PC-9 (cell line): ENCODE measurements around the gene RAB3IL1. TPM values are rescaled to one million over a fixed set of nuclear protein-coding genes. Genes with fewer than 3 reads are reported as not detected.

Experiments used
- BruUV-seq: library from RNA; stranded (reverse); fragments of 400-500 nt; replicated peaks from 2 replicates; lab custom pipeline; 2021; lab: Mats Ljungman, UMichigan
- CTCF ChIA-PET: fragments of 300-600 bp; sonication (Branson Sonifier 250); formaldehyde crosslinking; loops from one replicate; lab custom pipeline; 2022; ENCODE audit warnings: antibody characterized with exemption; lab: Charles Lee
- POLR2A ChIA-PET: fragments of 300-600 bp; sonication (Branson Sonifier 250); formaldehyde crosslinking; loops from one replicate; lab custom pipeline; 2022; ENCODE audit warnings: antibody characterized with exemption; ENCODE audit not compliant: unreplicated experiment; lab: Charles Lee
- DNase-seq, 2 experiments: peaks; one replicate each; pipeline versions ENCODE4 v3.0.0 to v3.0.0-alpha.2; 2015 to 2022; ENCODE audit warnings: mixed read lengths in 1 of 2
- H2AFZ ChIP-seq: fragments of 200-600 bp; sonication (generic); 2 replicates; pipeline ENCODE4 v1.8.1; 2017; ENCODE audit warnings: antibody characterized with exemption
- H3F3A ChIP-seq: fragments of 200-600 bp; sonication (generic); 2 replicates; pipeline ENCODE4 v1.8.1; 2017; ENCODE audit warnings: antibody characterized with exemption, mild to moderate bottlenecking, low read depth; ENCODE audit not compliant: insufficient read depth
- H3K27ac ChIP-seq: fragments of 200-600 bp; sonication (generic); 2 replicates; pipeline ENCODE4 v1.6.1; 2016; ENCODE audit warnings: mixed run types
- H3K27me3 ChIP-seq: fragments of 200-600 bp; sonication (generic); 2 replicates; pipeline ENCODE4 v1.6.1; 2016; ENCODE audit warnings: low read depth, mixed run types; ENCODE audit not compliant: insufficient read depth
- H3K36me3 ChIP-seq: fragments of 200-600 bp; sonication (generic); 2 replicates; pipeline ENCODE4 v1.6.1; 2016; ENCODE audit warnings: low read depth, mixed run types
- H3K4me1 ChIP-seq: fragments of 200-600 bp; sonication (generic); replicated peaks from 2 replicates; pipeline ENCODE4 v1.6.1; 2016; ENCODE audit warnings: mixed run types; ENCODE audit not compliant: insufficient read depth
- H3K4me2 ChIP-seq: fragments of 200-600 bp; sonication (generic); 2 replicates; pipeline ENCODE4 v1.6.1; 2017; ENCODE audit warnings: mixed run types
- H3K4me3 ChIP-seq: fragments of 200-600 bp; sonication (generic); 2 replicates; pipeline ENCODE4 v1.6.1; 2016; ENCODE audit warnings: mixed run types
- H3K79me2 ChIP-seq: fragments of 200-600 bp; sonication (generic); 2 replicates; pipeline ENCODE4 v1.6.1; 2017; ENCODE audit warnings: low read depth, mixed run types
- H3K9me2 ChIP-seq: fragments of 200-600 bp; sonication (generic); 2 replicates; pipeline ENCODE4 v1.8.1; 2017; ENCODE audit warnings: mild to moderate bottlenecking; ENCODE audit not compliant: insufficient read depth
- H3K9me3 ChIP-seq: fragments of 200-600 bp; sonication (generic); 2 replicates; pipeline ENCODE4 v1.8.1; 2016; ENCODE audit warnings: low read depth; ENCODE audit not compliant: insufficient read depth
- H4K20me1 ChIP-seq: fragments of 200-600 bp; sonication (generic); 2 replicates; pipeline ENCODE4 v1.8.1; 2017; ENCODE audit not compliant: insufficient read depth
- CTCF ChIP-seq: fragments of 200-600 bp; sonication (generic); conservative IDR thresholded peaks from 2 replicates; pipeline ENCODE4 v1.6.1; 2017; ENCODE audit warnings: mixed run types, antibody characterized with exemption, mild to moderate bottlenecking, moderate library complexity
- EZH2 ChIP-seq: fragments of 200-600 bp; sonication (generic); IDR thresholded peaks from 2 replicates; pipeline ENCODE4 v1.8.0; 2017; ENCODE audit warnings: antibody characterized with exemption, low read depth
- intact Hi-C: fragments of 100-400 bp; cut with micrococcal nuclease; formaldehyde crosslinking; loops from one replicate; pipeline ENCODE4 v1.10.0; 2022; ENCODE audit not compliant: unreplicated experiment
- total RNA-seq: library from RNA; stranded (reverse); gene quantifications from 2 replicates; pipeline ENCODE4 v1.2.3, GENCODE V29; 2021

Gene RAB3IL1
- total RNA-seq, 1 experiment from 2014 or later = 4.4 TPM

GRCh38 chr11:61946894-61947293 lies 29.5 kb upstream of the RAB3IL1 start:
- Histone ChIP-seq H3K4me2 (no peak overlapping the region), H3K27ac (no peak overlapping the region), H3K27me3 (no peaks in the 10 kb centered on the region), H3K9me3 (no peaks in the 10 kb centered on the region), H3K4me1 (peaks cover 23% of the 10 kb centered on the region), H3K4me3 (no peak overlapping the region), H2AFZ (no peak overlapping the region), H3K79me2 (no peaks in the 10 kb centered on the region), H3F3A (peaks cover 4% of the 10 kb centered on the region; the same call in 1 of the 2 replicates), H3K9me2 (no peaks in the 10 kb centered on the region), H4K20me1 (no peaks in the 10 kb centered on the region), H3K36me3 (no peaks in the 10 kb centered on the region)
- POLR2A ChIA-PET = interaction anchor here (0.5 kb wide), 1 partner anchor 21 kb away, joined by 11 read pairs; no protein-coding TSS in a partner anchor
- no peak for DNase-seq
- CTCF ChIA-PET = interaction anchor here (0.6 to 3.6 kb wide), 8 partner anchors 37 to 1614 kb away, joined by 3 to 30 read pairs (median 6); no protein-coding TSS in a partner anchor
- no TSS peak for BruUV-seq
- intact Hi-C loops = loop anchor here (1.0 to 2.0 kb wide), 4 partner anchors 48 to 150 kb away; no protein-coding TSS in a partner anchor
- TF ChIP-seq EZH2 (no peak), CTCF (no peak)

- H3K9me3 ChIP-seq = no peaks in the 10 kb centered on the region
- no peaks in the 10 kb centered on the region for H3K9me2 ChIP-seq
- TF ChIP-seq CTCF (no peak), EZH2 (no peak)
- peaks cover 23% of the 10 kb centered on the region for H3K4me1 ChIP-seq
- no peak overlapping the region for H3K4me3 ChIP-seq
- ChIA-PET POLR2A (no interaction called here), CTCF (interaction anchor here (3.5 kb wide), 1 partner anchor 46 kb away, joined by 30 read pairs; no protein-coding TSS in a partner anchor)
- intact Hi-C loops = no loop called here
- H3K27ac ChIP-seq = no peak overlapping the region
- DNase-seq = no peak
- no TSS peak for BruUV-seq
- H3F3A ChIP-seq = peaks cover 4% of the 10 kb centered on the region; the same call in 1 of the 2 replicates
- H2AFZ ChIP-seq = no peak overlapping the region
- no peaks in the 10 kb centered on the region for H3K79me2 ChIP-seq
- H3K36me3 ChIP-seq = no peaks in the 10 kb centered on the region
- no peak overlapping the region for H3K4me2 ChIP-seq
- H3K27me3 ChIP-seq = no peaks in the 10 kb centered on the region
- H4K20me1 ChIP-seq = no peaks in the 10 kb centered on the region
These were observed 27.8 kb upstream of the RAB3IL1 start for GRCh38 chr11:61945191-61945590.

GRCh38 chr11:61940466-61940865 lies 23.1 kb upstream of the RAB3IL1 start:
- Histone ChIP-seq H3F3A (peaks cover 5% of the 10 kb centered on the region; the same call in 1 of the 2 replicates), H3K4me3 (no peak overlapping the region), H3K9me2 (no peaks in the 10 kb centered on the region), H3K4me1 (no peaks in the 10 kb centered on the region), H2AFZ (no peak overlapping the region), H3K36me3 (no peaks in the 10 kb centered on the region), H4K20me1 (no peaks in the 10 kb centered on the region), H3K4me2 (no peak overlapping the region), H3K9me3 (peaks cover 13% of the 10 kb centered on the region), H3K27me3 (no peaks in the 10 kb centered on the region), H3K79me2 (no peaks in the 10 kb centered on the region), H3K27ac (no peak overlapping the region)
- DNase-seq = no peak
- POLR2A ChIA-PET = no interaction called here
- CTCF ChIA-PET = no interaction called here
- intact Hi-C loops = no loop called here
- TF ChIP-seq CTCF = no peak
- no peak for TF ChIP-seq EZH2
- BruUV-seq = no TSS peak
